IMR-90 (cell line): Measurements from ENCODE around the gene BICD2. TPM values are rescaled to one million over a fixed set of nuclear protein-coding genes. Genes with fewer than 3 reads are reported as not detected.

Experiments
- ATAC-seq: fragments of 200-7000 bp; cut with Tn5 transposase; 2 replicates; pipeline ENCODE4 v1.9.1; 2020; ENCODE audit warnings: low read depth, mild to moderate bottlenecking, moderate library complexity
- BruUV-seq: library from RNA; stranded (reverse); fragments of 400-500 nt; replicated peaks from 2 replicates; lab custom pipeline; 2021; lab: Mats Ljungman, UMichigan
- CTCF ChIA-PET: fragments of 300-600 bp; formaldehyde crosslinking; extraction: SDS; loops from one replicate; lab custom pipeline; 2021; ENCODE audit warnings: antibody characterized with exemption; lab: Yijun Ruan, JAX
- POLR2A ChIA-PET: fragments of 300-600 bp; sonication (Branson Sonifier 250); formaldehyde crosslinking; loops from one replicate; lab custom pipeline; 2022; ENCODE audit warnings: antibody characterized with exemption; ENCODE audit not compliant: unreplicated experiment; lab: Charles Lee
- DNase-seq: peaks from one replicate; pipeline ENCODE4 v3.0.0; 2013
- H2AFZ ChIP-seq: replicated peaks from 2 replicates; pipeline ENCODE3; 2013; ENCODE audit warnings: low read length, mild to moderate bottlenecking; ENCODE audit not compliant: poor library complexity
- H2AK5ac ChIP-seq: 2 replicates; pipeline ENCODE4 v1.6.1; 2013; ENCODE audit warnings: low read depth, low read length, inconsistent platforms
- H2AK9ac ChIP-seq: replicated peaks from 2 replicates; pipeline ENCODE3; 2013; ENCODE audit warnings: mild to moderate bottlenecking, low read depth, low read length, moderate library complexity; ENCODE audit not compliant: poor library complexity
- H2BK120ac ChIP-seq: 2 replicates; pipeline ENCODE4 v1.6.1; 2013; ENCODE audit warnings: low read depth, low read length, inconsistent platforms
- H2BK15ac ChIP-seq: 3 replicates; pipeline ENCODE4 v1.6.1; 2013; ENCODE audit warnings: low read depth, low read length, inconsistent platforms
- H2BK20ac ChIP-seq: 2 replicates; pipeline ENCODE4 v1.6.1; 2013; ENCODE audit warnings: low read depth, mild to moderate bottlenecking, inconsistent platforms, low read length, moderate library complexity
- H2BK5ac ChIP-seq: 2 replicates; pipeline ENCODE4 v1.6.1; 2013; ENCODE audit warnings: mild to moderate bottlenecking, low read depth, low read length, inconsistent platforms; ENCODE audit not compliant: poor library complexity, severe bottlenecking
- H3K14ac ChIP-seq: replicated peaks from 2 replicates; pipeline ENCODE4 v1.6.1; 2013; ENCODE audit warnings: low read depth, low read length, inconsistent platforms
- H3K18ac ChIP-seq: 2 replicates; pipeline ENCODE4 v1.6.1; 2013; ENCODE audit warnings: low read depth, low read length, control low read depth
- H3K23ac ChIP-seq: 2 replicates; pipeline ENCODE4 v1.6.1; 2013; ENCODE audit warnings: low read depth, low read length, inconsistent platforms
- H3K27ac ChIP-seq: 2 replicates; pipeline ENCODE4 v1.5.1; 2013; ENCODE audit warnings: mild to moderate bottlenecking, control low read depth, low read length; ENCODE audit not compliant: insufficient read depth
- H3K27me3 ChIP-seq: 2 replicates; pipeline ENCODE4 v1.6.1; 2013; ENCODE audit warnings: low read length; ENCODE audit not compliant: control insufficient read depth, insufficient read depth
- H3K36me3 ChIP-seq: 2 replicates; pipeline ENCODE4 v1.6.1; 2013; ENCODE audit warnings: low read length, mixed read lengths; ENCODE audit not compliant: control insufficient read depth, insufficient read depth
- H3K4ac ChIP-seq: 2 replicates; pipeline ENCODE4 v1.6.1; 2013; ENCODE audit warnings: low read depth, low read length, inconsistent platforms
- H3K4me1 ChIP-seq: 2 replicates; pipeline ENCODE4 v1.6.1; 2013; ENCODE audit warnings: low read length, mixed read lengths; ENCODE audit not compliant: control insufficient read depth, insufficient read depth
- H3K4me2 ChIP-seq: 2 replicates; pipeline ENCODE4 v1.6.1; 2013; ENCODE audit warnings: low read depth, mild to moderate bottlenecking, control low read depth, low read length, moderate library complexity
- H3K4me3 ChIP-seq: 2 replicates; pipeline ENCODE4 v1.5.1; 2013; ENCODE audit warnings: low read depth, mild to moderate bottlenecking, control low read depth, low read length, moderate library complexity; ENCODE audit not compliant: insufficient read depth
- H3K56ac ChIP-seq: 2 replicates; pipeline ENCODE4 v1.6.1; 2013; ENCODE audit warnings: low read length, inconsistent platforms; ENCODE audit not compliant: insufficient read depth; ENCODE audit errors: extremely low read depth
- H3K79me1 ChIP-seq, 2 experiments: 2 replicates each; pipeline ENCODE4 v1.6.1; 2013; ENCODE audit warnings: low read length in 2 of 2, inconsistent platforms in 1 of 2, low read depth in 1 of 2
- H3K9ac ChIP-seq: 2 replicates; pipeline ENCODE4 v1.6.1; 2013; ENCODE audit warnings: low read depth, low read length, control low read depth
- H3K9me1 ChIP-seq: 2 replicates; pipeline ENCODE4 v1.6.1; 2013; ENCODE audit warnings: low read length, inconsistent platforms; ENCODE audit not compliant: insufficient read depth
- H3K9me3 ChIP-seq: 2 replicates; pipeline ENCODE4 v1.6.1; 2013; ENCODE audit warnings: low read length; ENCODE audit not compliant: control insufficient read depth, insufficient read depth
- H4K20me1 ChIP-seq: 2 replicates; pipeline ENCODE4 v1.6.1; 2013; ENCODE audit warnings: low read length, inconsistent platforms; ENCODE audit not compliant: insufficient read depth
- H4K5ac ChIP-seq: 2 replicates; pipeline ENCODE4 v1.6.1; 2013; ENCODE audit warnings: mild to moderate bottlenecking, low read depth, low read length, control low read depth
- H4K8ac ChIP-seq, 2 experiments: 2 replicates each; pipeline ENCODE4 v1.6.1; 2013; ENCODE audit warnings: low read depth in 2 of 2, low read length in 2 of 2, control low read depth in 1 of 2, inconsistent platforms in 1 of 2
- H4K91ac ChIP-seq: 2 replicates; pipeline ENCODE4 v1.6.1; 2013; ENCODE audit warnings: low read depth, low read length, inconsistent platforms; ENCODE audit not compliant: insufficient read depth
- BHLHE40 ChIP-seq: fragments of 150-350 bp; IDR thresholded peaks from 2 replicates; pipeline ENCODE4 v1.6.1; 2016; ENCODE audit warnings: mild to moderate bottlenecking, low read depth, low read length
- ELK1 ChIP-seq: fragments of 150-350 bp; IDR thresholded peaks from 2 replicates; pipeline ENCODE4 v1.6.1; 2016; ENCODE audit warnings: low read depth, mild to moderate bottlenecking, low read length, moderate library complexity, borderline replicate concordance
- FOS ChIP-seq: fragments of 150-350 bp; IDR thresholded peaks from 2 replicates; pipeline ENCODE4 v1.6.1; 2016; ENCODE audit warnings: low read depth, low read length
- MAZ ChIP-seq: IDR thresholded peaks from 2 replicates; pipeline ENCODE4 v1.6.1; 2012; ENCODE audit warnings: low read depth, mild to moderate bottlenecking, low read length, improper control_type of control experiment, moderate library complexity, borderline replicate concordance
- MXI1 ChIP-seq: IDR thresholded peaks from 2 replicates; pipeline ENCODE4 v1.6.1; 2012; ENCODE audit warnings: low read depth, mild to moderate bottlenecking, low read length, moderate library complexity, borderline replicate concordance
- NFE2L2 ChIP-seq: fragments of 150-350 bp; IDR thresholded peaks from 2 replicates; pipeline ENCODE4 v1.6.1; 2016; ENCODE audit warnings: low read depth, mild to moderate bottlenecking, low read length
- RAD21 ChIP-seq: IDR thresholded peaks from 2 replicates; pipeline ENCODE4 v1.6.1; 2012; ENCODE audit warnings: low read length, improper control_type of control experiment
- RFX5 ChIP-seq: IDR thresholded peaks from 2 replicates; pipeline ENCODE4 v1.8.0; 2012; ENCODE audit warnings: low read depth, mild to moderate bottlenecking, low read length, moderate library complexity
- SMC3 ChIP-seq: fragments of 150-350 bp; IDR thresholded peaks from 2 replicates; pipeline ENCODE4 v1.6.1; 2016; ENCODE audit warnings: low read depth, mild to moderate bottlenecking, antibody characterized with exemption, low read length, moderate library complexity
- WGBS, 2 experiments: methylation state at CpG; one replicate each; pipeline versions ENCODE4 v1.1.5 to v1.1.7; 2013; ENCODE audit warnings: missing lambda C conversion rate in 2 of 2; ENCODE audit not compliant: insufficient read length in 1 of 2; ENCODE audit errors: extremely low coverage in 2 of 2; 5-methylcytosine and 5-hydroxymethylcytosine counted together
- dilution Hi-C: fragments of 300-500 bp; cut with HindIII; formaldehyde crosslinking; loops from one replicate; pipeline ENCODE4 v1.14.3; 2018; ENCODE audit warnings: low sequenced_read_pairs; ENCODE audit not compliant: unreplicated experiment
- in situ Hi-C: fragments of 300-500 bp; cut with MboI; formaldehyde crosslinking; loops from 3 replicates; pipeline ENCODE4 v1.14.3; 2019; ENCODE audit warnings: low sequenced_read_pairs, inconsistent platforms, mixed read lengths
- intact Hi-C: fragments of 100-400 bp; cut with micrococcal nuclease; formaldehyde crosslinking; loops from 2 replicates; pipeline ENCODE4 v1.10.0; 2022
- polyA plus RNA-seq, 3 experiments: library from polyadenylated mRNA; depleted of rRNA; stranded (reverse); fragments of >200 nt; gene quantifications; 2 replicates each; pipeline ENCODE4 v1.2.3, GENCODE V29; 2012; ENCODE audit warnings: low replicate concordance in 1 of 3
- total RNA-seq: library from RNA; depleted of rRNA; stranded (reverse); fragments of >200 nt; gene quantifications from 2 replicates; pipeline ENCODE4 v1.2.3, GENCODE V29; 2012; rRNA removed

Gene BICD2
- total and polyA plus RNA-seq, 2 of the 4 experiments (the other 2 are of a cell fraction), result 21.5 to 35.7 TPM

GRCh38 chr9:92661743-92662142 lies 102.9 kb downstream of the BICD2 start:
- H3K4ac ChIP-seq, result no peak overlapping the region
- H3K9me1 ChIP-seq, result peaks cover 25% of the 10 kb centered on the region
- H2BK15ac ChIP-seq, result no peak overlapping the region
- H3K9me3 ChIP-seq, result no peaks in the 10 kb centered on the region
- H3K4me1 ChIP-seq, result peaks cover 10% of the 10 kb centered on the region
- ChIA-PET POLR2A (no interaction called here), CTCF (no interaction called here)
- no peak overlapping the region for H3K23ac ChIP-seq
- no peak overlapping the region for H4K91ac ChIP-seq
- ATAC-seq (no peak), DNase-seq (no peak)
- no peaks in the 10 kb centered on the region for H3K27me3 ChIP-seq
- BruUV-seq, result no TSS peak
- H2BK120ac ChIP-seq, result no peak overlapping the region
- H4K20me1 ChIP-seq, result peaks cover 79% of the 10 kb centered on the region
- H3K9ac ChIP-seq, result no peak overlapping the region
- 100% methylated on average over 1 of the region's 4 CpGs; no CpG with 5 or more reads in 1 of the 2 experiments for WGBS, 2 experiments
- H3K36me3 ChIP-seq, result peaks cover 16% of the 10 kb centered on the region
- no peak overlapping the region for H2AK9ac ChIP-seq
- H2AK5ac ChIP-seq, result no peak overlapping the region
- no peak overlapping the region for H2BK20ac ChIP-seq
- no peak overlapping the region for H3K56ac ChIP-seq
- H3K18ac ChIP-seq, result no peak overlapping the region
- H3K14ac ChIP-seq, result no peak overlapping the region
- in situ Hi-C loops (no loop called here), dilution Hi-C loops (no loop called here), intact Hi-C loops (no loop called here)
- H3K27ac ChIP-seq, result no peak overlapping the region
- H3K4me2 ChIP-seq, result no peak overlapping the region
- no peak overlapping the region for H2AFZ ChIP-seq
- TF ChIP-seq SMC3, result no peak
- no peak for TF ChIP-seq RFX5
- TF ChIP-seq MAZ, result no peak
- no peak for TF ChIP-seq FOS
- TF ChIP-seq NFE2L2, result no peak
- TF ChIP-seq BHLHE40, result no peak
- no peak for TF ChIP-seq MXI1
- no peak for TF ChIP-seq ELK1
- TF ChIP-seq RAD21, result no peak
- peaks cover 29 to 88% of the 10 kb centered on the region in 2 experiments for H3K79me1 ChIP-seq
- no peak overlapping the region for H4K5ac ChIP-seq
- H3K4me3 ChIP-seq, result no peak overlapping the region
- H2BK5ac ChIP-seq, result no peak overlapping the region
- H4K8ac ChIP-seq, result no peak overlapping the region

Other genes starting within 250 kb of the BICD2 start
- gene ECM2, start 228.8 kb downstream of the BICD2 start, total RNA-seq, result under 0.01 and 0.36 TPM in 2 replicates
- 0.26 TPM in 2 replicates for gene ECM2, start 228.8 kb downstream of the BICD2 start, polyA plus RNA-seq (2012; rRNA removed)
- 25.1 and 27.5 TPM in 2 replicates for gene IPPK, start 94.7 kb downstream of the BICD2 start, total RNA-seq
- 25.3 and 26.8 TPM in 2 replicates for gene IPPK, start 94.7 kb downstream of the BICD2 start, polyA plus RNA-seq (2012; rRNA removed)
- 11.8 and 14.7 TPM in 2 replicates for gene ZNF484, start 113.2 kb upstream of the BICD2 start, total RNA-seq
- 1.0 and 1.4 TPM in 2 replicates for gene ZNF484, start 113.2 kb upstream of the BICD2 start, polyA plus RNA-seq (2012; rRNA removed)
- gene FGD3, start 182.7 kb upstream of the BICD2 start, total RNA-seq, result not detected in 2 replicates
- gene FGD3, start 182.7 kb upstream of the BICD2 start, polyA plus RNA-seq (2012; rRNA removed), result not detected in 2 replicates